ENCODE data around the gene RASGRF1.

Gene RASGRF1

GRCh38 chr15:79065706-79066376 is 24.7 kb downstream of the RASGRF1 start:
- DNase-seq = no peak

- no peak for DNase-seq
These were observed 25.2 kb downstream of the RASGRF1 start for GRCh38 chr15:79065361-79065705.

GRCh38 chr15:79064496-79064895 is 26.1 kb downstream of the RASGRF1 start:
- DNase-seq = no peak

GRCh38 chr15:79060175-79060574 is 30.4 kb downstream of the RASGRF1 start:
- DNase-seq = no peak

- DNase-seq = no peak
These were observed 31.5 kb downstream of the RASGRF1 start for GRCh38 chr15:79059081-79059572.

GRCh38 chr15:79058260-79058850 is 32.2 kb downstream of the RASGRF1 start:
- no peak for DNase-seq

- DNase-seq = no peak
These were observed 33.5 kb downstream of the RASGRF1 start for GRCh38 chr15:79057050-79057449.

- DNase-seq = no peak
These were observed 36.2 kb downstream of the RASGRF1 start for GRCh38 chr15:79054350-79054749.

- DNase-seq = no peak
These were observed 36.7 kb downstream of the RASGRF1 start for GRCh38 chr15:79053894-79054293.

GRCh38 chr15:79051941-79052731 is 38.4 kb downstream of the RASGRF1 start:
- DNase-seq = no peak

GRCh38 chr15:79051029-79051428 is 39.6 kb downstream of the RASGRF1 start:
- DNase-seq = no peak

- no peak for DNase-seq
These were observed 40.2 kb downstream of the RASGRF1 start for GRCh38 chr15:79050341-79050740.

GRCh38 chr15:79049416-79049815 is 41.2 kb downstream of the RASGRF1 start:
- no peak for DNase-seq

- no peak for DNase-seq
These were observed 42.7 kb downstream of the RASGRF1 start for GRCh38 chr15:79047676-79048439.

GRCh38 chr15:79046691-79047404 is 43.7 kb downstream of the RASGRF1 start:
- DNase-seq = no peak

- no peak for DNase-seq
These were observed 45.5 kb downstream of the RASGRF1 start for GRCh38 chr15:79045041-79045440.

GRCh38 chr15:79042213-79042928 is 48.2 kb downstream of the RASGRF1 start:
- no peak for DNase-seq

- no peak for DNase-seq
These were observed 48.9 kb downstream of the RASGRF1 start for GRCh38 chr15:79041601-79042168.

GRCh38 chr15:79037848-79038247 is 52.7 kb downstream of the RASGRF1 start:
- DNase-seq = no peak

- DNase-seq = no peak
These were observed 54.3 kb downstream of the RASGRF1 start for GRCh38 chr15:79036323-79036722.

GRCh38 chr15:79035814-79036213 is 54.8 kb downstream of the RASGRF1 start:
- DNase-seq = no peak
